ENCODE measurements around the gene FNDC5. TPM values are rescaled to one million over a fixed set of nuclear protein-coding genes. Genes with fewer than 3 reads are reported as not detected.
A peak's percentile ranks its signal among the peaks of the same experiment; 100 is the strongest.

The FNDC5 gene
- total and polyA plus RNA-seq, 2 of the 13 experiments (the other 11 are each of a cell fraction or from before 2014, with no cell fraction given): 1.4 to 3.1 TPM

DNA sequence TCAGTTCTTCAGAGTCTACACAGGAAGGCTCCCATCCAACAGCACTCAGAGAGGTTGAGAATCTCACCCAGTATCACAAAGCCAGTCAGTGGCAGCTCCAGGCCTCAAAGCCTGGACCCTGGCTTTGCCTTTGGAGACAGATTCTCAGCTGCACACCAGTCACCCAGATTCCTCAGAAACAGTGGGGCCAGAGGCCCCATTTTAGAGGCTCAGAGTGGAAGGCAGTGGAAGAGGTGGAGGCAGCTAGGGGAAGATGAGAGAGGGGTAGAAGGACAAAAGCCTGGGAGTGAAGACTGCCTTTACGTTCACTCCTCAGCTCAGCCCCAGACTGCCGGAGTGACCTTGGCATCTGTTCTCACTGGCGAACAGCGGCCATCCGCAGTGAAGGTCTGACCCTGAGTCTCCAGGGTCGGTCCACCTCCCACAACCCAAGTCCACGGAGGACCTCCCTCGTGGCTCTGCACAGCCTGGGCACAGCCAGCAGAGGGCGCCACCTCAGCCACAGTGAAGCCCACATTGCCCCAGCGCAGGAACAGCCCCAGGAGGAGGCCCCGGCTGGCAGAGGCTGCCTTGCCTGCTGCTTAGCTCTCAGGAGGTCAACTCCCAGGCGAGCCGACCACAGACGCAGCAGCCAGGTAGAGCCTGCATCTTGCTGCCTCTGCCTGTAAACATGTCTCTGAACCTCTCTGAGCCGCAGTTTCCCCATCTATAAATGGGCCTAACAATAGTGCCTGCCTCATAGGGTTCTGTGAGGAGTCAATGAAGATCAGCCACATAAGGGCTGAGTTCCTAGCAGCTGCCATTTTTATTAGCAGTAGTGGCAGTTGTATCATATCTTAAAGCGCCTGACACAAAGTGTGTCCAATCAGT is 5.9 kb upstream of the FNDC5 start (continued):
- TF ChIP-seq SP140L (CRISPR knock-in tag; IDR thresholded peaks at IDR 0.05; ENCODE audit: borderline replicate concordance) (no peak), NR2F6 (IDR thresholded peaks at IDR 0.05) (no peak), NR2F6 (CRISPR knock-in tag; IDR thresholded peaks at IDR 0.05) (peak; percentile 28; the same call in 1 of the 2 replicates), ZFX (CRISPR knock-in tag; IDR thresholded peaks at IDR 0.05; ENCODE audit: low read depth) (no peak), BORCS8-MEF2B (CRISPR knock-in tag; IDR thresholded peaks at IDR 0.05) (0 out of 2 replicates have a peak, but pooled peaks have one; percentile 14), ZNF772 (CRISPR knock-in tag; IDR thresholded peaks at IDR 0.05) (no peak), SIX4 (CRISPR knock-in tag; IDR thresholded peaks at IDR 0.05) (no peak), KDM2A (CRISPR knock-in tag; IDR thresholded peaks at IDR 0.05; ENCODE audit: borderline replicate concordance, low read depth) (0 out of 2 replicates have a peak, but pooled peaks have one; percentile 61), ZNF557 (CRISPR knock-in tag; IDR thresholded peaks at IDR 0.05) (no peak)
- TF ChIP-seq, protein P1, sequence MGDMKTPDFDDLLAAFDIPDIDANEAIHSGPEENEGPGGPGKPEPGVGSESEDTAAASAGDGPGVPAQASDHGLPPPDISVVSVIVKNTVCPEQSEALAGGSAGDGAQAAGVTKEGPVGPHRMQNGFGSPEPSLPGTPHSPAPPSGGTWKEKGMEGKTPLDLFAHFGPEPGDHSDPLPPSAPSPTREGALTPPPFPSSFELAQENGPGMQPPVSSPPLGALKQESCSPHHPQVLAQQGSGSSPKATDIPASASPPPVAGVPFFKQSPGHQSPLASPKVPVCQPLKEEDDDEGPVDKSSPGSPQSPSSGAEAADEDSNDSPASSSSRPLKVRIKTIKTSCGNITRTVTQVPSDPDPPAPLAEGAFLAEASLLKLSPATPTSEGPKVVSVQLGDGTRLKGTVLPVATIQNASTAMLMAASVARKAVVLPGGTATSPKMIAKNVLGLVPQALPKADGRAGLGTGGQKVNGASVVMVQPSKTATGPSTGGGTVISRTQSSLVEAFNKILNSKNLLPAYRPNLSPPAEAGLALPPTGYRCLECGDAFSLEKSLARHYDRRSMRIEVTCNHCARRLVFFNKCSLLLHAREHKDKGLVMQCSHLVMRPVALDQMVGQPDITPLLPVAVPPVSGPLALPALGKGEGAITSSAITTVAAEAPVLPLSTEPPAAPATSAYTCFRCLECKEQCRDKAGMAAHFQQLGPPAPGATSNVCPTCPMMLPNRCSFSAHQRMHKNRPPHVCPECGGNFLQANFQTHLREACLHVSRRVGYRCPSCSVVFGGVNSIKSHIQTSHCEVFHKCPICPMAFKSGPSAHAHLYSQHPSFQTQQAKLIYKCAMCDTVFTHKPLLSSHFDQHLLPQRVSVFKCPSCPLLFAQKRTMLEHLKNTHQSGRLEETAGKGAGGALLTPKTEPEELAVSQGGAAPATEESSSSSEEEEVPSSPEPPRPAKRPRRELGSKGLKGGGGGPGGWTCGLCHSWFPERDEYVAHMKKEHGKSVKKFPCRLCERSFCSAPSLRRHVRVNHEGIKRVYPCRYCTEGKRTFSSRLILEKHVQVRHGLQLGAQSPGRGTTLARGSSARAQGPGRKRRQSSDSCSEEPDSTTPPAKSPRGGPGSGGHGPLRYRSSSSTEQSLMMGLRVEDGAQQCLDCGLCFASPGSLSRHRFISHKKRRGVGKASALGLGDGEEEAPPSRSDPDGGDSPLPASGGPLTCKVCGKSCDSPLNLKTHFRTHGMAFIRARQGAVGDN (CRISPR knock-in tag; IDR thresholded peaks at IDR 0.05): peak; percentile 44; the same call in 1 of the 2 replicates
- TF ChIP-seq, protein P2, sequence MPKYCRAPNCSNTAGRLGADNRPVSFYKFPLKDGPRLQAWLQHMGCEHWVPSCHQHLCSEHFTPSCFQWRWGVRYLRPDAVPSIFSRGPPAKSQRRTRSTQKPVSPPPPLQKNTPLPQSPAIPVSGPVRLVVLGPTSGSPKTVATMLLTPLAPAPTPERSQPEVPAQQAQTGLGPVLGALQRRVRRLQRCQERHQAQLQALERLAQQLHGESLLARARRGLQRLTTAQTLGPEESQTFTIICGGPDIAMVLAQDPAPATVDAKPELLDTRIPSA (CRISPR knock-in tag; IDR thresholded peaks at IDR 0.05; ENCODE audit: borderline replicate concordance): no peak
